ENCODE data around the gene BABAM2. TPM values are rescaled to one million over a fixed set of nuclear protein-coding genes. Genes with fewer than 3 reads are reported as not detected.

The BABAM2 gene
- total RNA-seq (2014; rRNA removed) (16.3 and 17.9 TPM in 2 replicates), Bru-seq, nascent RNA (percentile 73 among the genes with signal in this experiment), BruChase-seq, experiment 1, labeled RNA remaining after a 6-hour chase (percentile 57 among the genes with signal in this experiment), BruChase-seq, experiment 2, labeled RNA remaining after a 2-hour chase (percentile 63 among the genes with signal in this experiment)
- long read RNA-seq, transcript BABAM2-204 (12 exons, 1,657 nt): major isoform, 17 of 54 reads
- long read RNA-seq, transcript BABAM2-202 (13 exons, 1,852 nt): minor isoform, 7 of 54 reads
- long read RNA-seq, partial matches to known transcripts: 13 of 54 reads
- long read RNA-seq, other reads (novel, unspliced or antisense): 15 of 54 reads

GRCh38 chr2:27890146-27890923 is at the start of gene BABAM2, which contains the start of gene RBKS:
BABAM2 (plus strand) TSS chr2:27890729; CDS start chr2:27894557, 3,828 bp downstream.
RBKS (minus strand) TSS chr2:27890387; CDS start chr2:27890345, 42 bp downstream.
- BruUV-seq (replicated peaks): TSS peak; percentile 70
- intact Hi-C loops (cut with micrococcal nuclease): loop anchor here (1.0 to 10.0 kb wide), 3 partner anchors 65 to 504 kb away; partner anchors contain the start of gene MRPL33
- Histone ChIP-seq H3K9ac (ENCODE audit: low read length) (peak within 1 kb of the TSS; percentile 85), H3F3A (ENCODE audit: low read length, unreplicated experiment) (no peaks in the 10 kb centered on the region), H3K9me3 (ENCODE audit: low read length) (no peaks in the 10 kb centered on the region), H3K36me3 (ENCODE audit: low read depth, low read length) (no peaks in the 10 kb centered on the region), H3K79me2 (ENCODE audit: low read length) (peaks cover 33% of the 10 kb centered on the region), H3K27me3 (ENCODE audit: low read length) (no peaks in the 10 kb centered on the region), H3K4me3 (ENCODE audit: low read length) (peak within 1 kb of the TSS; percentile 88), H4K20me1 (ENCODE audit: low read length) (no peaks in the 10 kb centered on the region), H3K4me1 (ENCODE audit: insufficient read depth, low read length) (peaks cover 27% of the 10 kb centered on the region), H3K27ac (ENCODE audit: low read length) (peak within 1 kb of the TSS; percentile 79), H3K4me2 (ENCODE audit: low read length) (peak within 1 kb of the TSS; percentile 89), H2AFZ (ENCODE audit: low read length) (peak within 1 kb of the TSS; percentile 98), H3K9me2 (replicated peaks; ENCODE audit: low read length) (no peaks in the 10 kb centered on the region)
- no peak for TF ChIP-seq CTCF (conservative IDR thresholded peaks at IDR 0.05; ENCODE audit: low read depth, low read length)
- no peak for TF ChIP-seq EZH2 (IDR thresholded peaks at IDR 0.05; ENCODE audit: low read length, unreplicated experiment)
- no peak for TF ChIP-seq EZH2phosphoT487 (IDR thresholded peaks at IDR 0.05; ENCODE audit: borderline replicate concordance, low read length)
- peak; percentile 86 for ATAC-seq
- peak; percentile 87 for DNase-seq
- CTCF ChIA-PET: interaction anchor here (0.6 kb wide), 1 partner anchor 809 kb away, joined by 7 read pairs; no protein-coding TSS in a partner anchor
- POLR2A ChIA-PET (ENCODE audit: unreplicated experiment): interaction anchor here (0.6 kb wide), 5 partner anchors 26 to 536 kb away, joined by 3 to 12 read pairs (median 6); no protein-coding TSS in a partner anchor

GRCh38 chr2:27842894-27843293 is 47.6 kb upstream of the BABAM2 start:
- H3K27me3 ChIP-seq (ENCODE audit: low read length): no peaks in the 10 kb centered on the region
- H2AFZ ChIP-seq (ENCODE audit: low read length): no peak overlapping the region
- no TSS peak for BruUV-seq (replicated peaks)
- no peaks in the 10 kb centered on the region for H3K36me3 ChIP-seq (ENCODE audit: low read depth, low read length)
- no peak for ATAC-seq
- ChIA-PET CTCF (no interaction called here), POLR2A (ENCODE audit: unreplicated experiment) (no interaction called here)
- no peak for DNase-seq
- no peak overlapping the region for H3K4me2 ChIP-seq (ENCODE audit: low read length)
- H3K79me2 ChIP-seq (ENCODE audit: low read length): no peaks in the 10 kb centered on the region
- no peak overlapping the region for H3K9ac ChIP-seq (ENCODE audit: low read length)
- TF ChIP-seq CTCF (conservative IDR thresholded peaks at IDR 0.05; ENCODE audit: low read depth, low read length) (no peak), EZH2 (IDR thresholded peaks at IDR 0.05; ENCODE audit: low read length, unreplicated experiment) (no peak), EZH2phosphoT487 (IDR thresholded peaks at IDR 0.05; ENCODE audit: borderline replicate concordance, low read length) (no peak)
- H3F3A ChIP-seq (ENCODE audit: low read length, unreplicated experiment): no peaks in the 10 kb centered on the region
- intact Hi-C loops (cut with micrococcal nuclease): no loop called here
- H3K4me1 ChIP-seq (ENCODE audit: insufficient read depth, low read length): no peaks in the 10 kb centered on the region
- no peaks in the 10 kb centered on the region for H4K20me1 ChIP-seq (ENCODE audit: low read length)
- H3K9me3 ChIP-seq (ENCODE audit: low read length): no peaks in the 10 kb centered on the region
- H3K4me3 ChIP-seq (ENCODE audit: low read length): no peak overlapping the region
- H3K9me2 ChIP-seq (replicated peaks; ENCODE audit: low read length): no peaks in the 10 kb centered on the region
- H3K27ac ChIP-seq (ENCODE audit: low read length): no peak overlapping the region

Data from PC-3 (cell line).